GM18508 (cell line): ENCODE data around the gene KRT75.

Experiments used
- ATAC-seq: cut with Tn5 transposase; IDR thresholded peaks from one replicate; pipeline ENCODE4 v1.9.1; 2021; ENCODE audit warnings: moderate number of reproducible peaks; ENCODE audit not compliant: insufficient read depth, unreplicated experiment

The KRT75 gene

GRCh38 chr12:52396656-52397055 is 37.5 kb downstream of the KRT75 start:
- ATAC-seq = no peak

DNA sequence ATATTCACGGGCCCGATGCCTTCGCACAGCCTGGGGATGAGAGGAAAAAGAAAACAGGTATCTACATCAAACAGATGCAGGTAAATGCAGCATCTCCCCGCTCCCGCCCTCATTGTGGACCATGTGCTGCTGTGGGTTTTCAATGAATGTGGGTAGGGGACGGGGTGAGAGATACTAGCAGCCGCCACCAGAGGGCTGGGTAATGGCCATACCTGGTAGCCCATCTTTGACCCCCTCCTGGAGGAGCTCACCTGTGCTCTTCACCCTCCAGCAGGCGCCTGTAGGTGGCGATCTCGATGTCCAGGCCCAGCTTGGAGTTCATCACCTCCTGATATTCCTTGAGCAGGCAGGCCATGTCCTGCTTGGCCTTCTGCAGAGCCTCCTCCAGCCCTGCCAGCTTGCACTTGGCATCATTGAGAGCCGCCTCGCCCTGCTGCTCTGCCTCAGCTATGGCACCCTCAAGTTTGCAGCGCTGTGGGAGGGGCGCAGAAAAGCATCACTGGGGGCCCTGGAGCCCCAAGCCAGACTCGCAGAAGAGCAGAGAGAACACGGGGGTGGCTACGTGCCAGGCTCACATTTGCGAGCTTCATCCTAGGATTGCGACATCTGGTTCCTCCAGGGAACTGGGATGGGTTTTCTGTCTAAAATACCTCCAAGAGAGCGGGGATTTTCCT is 38.3 kb downstream of the KRT75 start:
- ATAC-seq = no peak

GRCh38 chr12:52394836-52395405 is 39.2 kb downstream of the KRT75 start:
- no peak for ATAC-seq

GRCh38 chr12:52392465-52393007 is 41.6 kb downstream of the KRT75 start:
- ATAC-seq = no peak

DNA sequence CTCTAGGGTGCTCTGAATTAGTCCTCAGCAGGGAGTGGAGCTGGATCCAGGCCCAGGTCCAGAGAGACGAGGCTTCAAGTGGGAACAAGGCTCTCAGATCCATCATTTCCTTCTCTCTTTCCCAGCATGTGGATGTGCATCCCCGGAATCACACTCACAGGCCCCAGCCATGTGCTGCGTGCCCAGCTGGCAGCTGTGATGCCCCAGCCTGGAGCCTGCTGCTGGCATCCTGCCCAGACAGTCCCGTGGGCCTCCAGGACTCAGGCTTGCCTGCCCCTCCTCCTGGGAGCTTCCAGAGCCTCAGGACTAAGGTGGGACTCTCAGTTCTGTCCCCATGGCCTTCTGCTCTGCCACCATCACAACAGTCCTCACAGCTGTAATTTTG is 42.6 kb downstream of the KRT75 start:
- no peak for ATAC-seq

DNA sequence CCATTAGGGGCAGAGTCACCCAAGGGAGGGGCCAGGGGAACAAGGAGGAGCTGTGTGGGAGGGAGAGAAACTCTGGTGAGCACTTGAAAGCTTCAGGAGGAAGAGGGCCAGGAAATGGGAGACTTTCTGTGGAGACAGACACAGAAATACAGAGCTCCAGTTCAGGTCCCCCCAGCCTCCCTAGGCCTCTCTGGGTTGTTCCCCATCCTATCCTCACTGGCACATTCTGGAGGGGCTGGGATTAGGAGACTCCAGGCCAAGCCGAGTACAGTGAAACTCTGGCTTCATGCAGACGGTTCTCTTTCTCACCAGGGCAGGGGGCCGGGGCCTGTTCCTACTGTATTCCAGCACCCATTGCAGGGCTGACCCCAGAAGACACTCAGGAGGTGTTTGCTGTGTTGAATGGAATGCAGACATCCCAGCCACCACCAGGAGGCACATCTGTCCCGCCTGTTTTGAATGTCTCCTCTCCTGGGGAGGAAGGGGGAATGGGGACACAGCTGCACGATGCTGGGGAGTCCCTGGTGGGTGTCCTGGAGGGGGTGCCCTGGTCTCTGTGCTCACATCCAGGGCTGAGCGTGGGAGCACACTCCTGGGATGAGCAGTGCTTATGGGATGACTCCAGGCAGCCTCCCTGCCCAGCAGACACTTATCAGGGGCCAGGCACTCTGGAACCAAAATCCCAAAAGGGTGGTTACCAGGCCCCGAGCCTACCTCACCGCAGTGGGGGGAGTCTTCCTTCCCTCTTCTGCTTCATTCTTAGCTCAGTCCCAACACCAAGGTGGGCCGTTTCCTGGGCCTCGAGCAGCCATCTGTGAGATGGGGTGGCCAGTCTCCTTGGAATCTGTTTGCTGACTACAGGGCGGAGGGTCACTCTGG is 43.2 kb downstream of the KRT75 start:
- no peak for ATAC-seq

DNA sequence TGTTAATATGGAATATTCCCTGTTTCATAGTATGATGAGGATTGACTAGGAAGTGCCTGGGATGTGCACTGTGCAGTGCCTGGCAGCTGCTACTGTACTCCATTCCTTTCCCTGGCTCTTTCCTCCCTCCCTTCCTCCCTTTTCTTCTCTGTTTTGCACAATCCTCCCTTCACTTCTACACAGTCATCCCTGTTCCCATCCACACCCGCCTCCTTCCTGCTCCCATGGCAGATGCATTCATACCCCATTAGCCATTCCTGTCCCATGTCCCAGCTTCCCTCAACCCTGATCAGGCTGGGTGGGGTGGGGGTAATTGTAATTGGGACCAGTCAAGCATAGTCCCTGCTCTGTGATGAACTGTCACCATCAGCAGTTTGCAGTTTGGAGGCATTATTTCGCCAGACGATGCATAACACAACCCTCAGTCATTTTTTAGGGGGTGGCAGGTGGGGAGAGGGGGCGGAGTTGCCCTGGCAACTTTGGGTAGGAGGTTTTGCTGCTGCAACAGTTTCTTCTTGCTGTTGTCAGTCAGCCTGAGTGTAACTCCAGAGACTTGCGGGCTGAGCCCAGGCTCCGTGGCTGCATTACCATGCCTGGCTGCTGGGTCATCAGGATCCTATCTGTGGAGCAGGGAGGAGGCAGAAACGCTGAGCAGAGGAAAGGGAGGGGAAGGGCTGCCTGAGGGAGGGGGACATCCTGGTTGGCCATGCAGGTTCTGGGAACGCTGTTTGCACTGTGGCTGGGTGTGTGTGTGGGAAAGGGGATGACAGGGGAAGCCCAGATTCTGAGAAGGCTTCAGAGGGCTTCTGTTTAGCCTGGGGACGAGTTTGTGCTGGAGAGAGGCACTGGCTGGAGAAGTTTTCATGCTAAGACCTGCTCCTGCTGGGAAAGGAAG is 44.6 kb downstream of the KRT75 start:
- ATAC-seq = no peak

GRCh38 chr12:52387859-52388258 is 46.3 kb downstream of the KRT75 start:
- ATAC-seq = no peak

DNA sequence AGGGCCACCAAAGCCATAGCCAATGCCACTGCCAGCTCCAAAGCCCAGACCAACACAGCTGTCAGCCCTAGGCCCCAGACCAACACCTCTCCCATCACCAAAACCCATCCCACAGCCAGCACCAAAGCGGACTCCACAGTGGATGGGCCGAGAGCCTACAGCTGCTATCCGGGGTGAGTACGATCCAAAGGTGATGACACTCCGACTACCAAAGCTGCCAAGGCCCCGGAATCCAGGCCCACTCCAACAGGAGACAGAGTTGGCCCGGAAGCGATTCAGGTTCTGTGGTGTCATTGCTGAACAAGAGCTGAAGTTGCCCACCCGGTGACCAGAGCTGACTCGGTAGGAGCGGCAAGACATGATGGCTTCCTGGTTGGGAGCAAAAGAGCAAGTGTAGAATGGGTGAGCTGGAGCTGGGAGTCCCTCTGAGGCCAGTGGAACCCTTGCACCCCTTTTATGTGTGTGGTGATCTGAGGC is 48.9 kb downstream of the KRT75 start, which contains the start of gene KRT84:
TSS of gene KRT84 (minus strand) at position 427 of the 477 bp plus-strand sequence. CDS start at position 360, 67 bp downstream.
- ATAC-seq = no peak

- ATAC-seq = no peak
These were observed 50.8 kb downstream of the KRT75 start for GRCh38 chr12:52383331-52383730.

DNA sequence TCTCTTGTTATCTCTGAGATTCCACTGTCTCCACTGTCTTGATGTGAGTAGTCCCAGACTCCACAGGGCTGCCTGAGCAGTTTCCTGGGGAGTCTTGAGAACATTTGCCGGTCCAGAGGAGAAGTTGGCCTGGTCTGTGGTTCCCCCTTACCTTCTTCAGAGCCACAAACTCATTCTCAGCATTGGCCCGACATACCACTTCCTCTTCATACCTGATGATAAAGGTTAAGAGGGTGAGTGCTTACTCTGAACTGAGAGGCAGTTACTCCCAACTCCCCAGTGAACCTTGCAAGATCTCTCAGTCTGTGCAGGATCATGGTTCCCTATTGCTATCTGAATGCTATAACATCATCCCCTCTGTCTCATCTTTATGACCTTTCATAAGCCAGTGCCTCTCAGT is 51.3 kb downstream of the KRT75 start:
- no peak for ATAC-seq

DNA sequence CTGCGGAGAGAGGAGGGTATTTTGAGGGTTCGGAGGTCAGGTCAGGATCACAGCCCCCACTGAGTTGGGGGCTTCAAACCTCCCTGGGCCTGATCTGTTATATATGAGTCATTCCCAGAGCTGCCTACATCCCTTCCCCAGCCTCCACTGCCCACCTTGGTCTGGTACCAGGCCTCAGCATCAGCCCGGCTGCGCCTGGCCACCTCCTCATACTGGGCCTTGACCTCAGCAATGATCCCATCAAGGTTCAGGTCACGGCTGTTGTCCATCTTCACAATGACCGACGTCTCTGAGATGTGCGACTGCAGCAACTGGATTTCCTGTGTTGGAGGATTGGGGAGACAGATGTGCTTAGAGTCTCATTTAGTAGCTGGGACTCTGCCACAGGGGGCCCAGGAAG is 53.0 kb downstream of the KRT75 start:
- ATAC-seq = no peak

DNA sequence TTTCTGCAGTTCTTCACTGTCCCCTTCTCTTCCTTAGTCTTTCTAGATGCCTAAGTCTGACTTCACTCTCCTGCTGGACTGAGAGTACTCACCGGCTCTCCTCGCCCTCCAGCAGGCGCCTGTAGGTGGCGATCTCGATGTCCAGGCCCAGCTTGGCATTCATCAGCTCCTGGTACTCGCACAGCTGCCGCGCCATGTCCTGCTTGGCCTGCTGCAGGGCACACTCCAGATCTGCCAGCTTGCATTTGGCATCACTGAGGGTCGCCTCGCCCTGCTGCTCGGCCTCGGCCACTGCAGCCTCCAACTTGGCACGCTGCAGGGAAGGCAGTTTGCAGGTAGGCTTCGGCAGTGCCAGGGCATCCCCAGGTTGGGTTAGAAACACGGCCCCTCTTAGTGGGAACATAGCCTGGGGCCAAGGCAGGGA is 53.9 kb downstream of the KRT75 start:
- ATAC-seq = no peak

GRCh38 chr12:52379536-52379935 is 54.6 kb downstream of the KRT75 start:
- no peak for ATAC-seq

DNA sequence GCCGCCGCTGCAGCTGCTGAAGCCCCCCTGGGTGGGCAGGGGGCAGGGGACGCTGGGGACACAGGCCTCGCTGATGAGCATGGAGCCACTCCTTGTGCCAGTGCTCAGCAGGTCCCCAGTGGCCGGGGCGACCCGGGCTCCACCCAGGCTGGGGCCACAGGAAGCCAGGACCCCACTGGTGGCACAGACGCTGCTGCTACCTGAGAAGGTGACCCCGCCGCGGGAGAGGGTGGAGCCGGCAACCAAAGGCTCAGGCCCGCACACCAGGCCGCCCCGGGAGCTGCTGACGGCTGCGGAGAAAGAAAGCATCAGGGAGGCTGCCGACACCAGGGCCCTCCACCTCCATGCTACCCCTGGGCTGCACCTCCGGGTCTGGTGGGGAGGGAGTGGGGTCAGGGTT is 56.1 kb downstream of the KRT75 start:
- no peak for ATAC-seq

DNA sequence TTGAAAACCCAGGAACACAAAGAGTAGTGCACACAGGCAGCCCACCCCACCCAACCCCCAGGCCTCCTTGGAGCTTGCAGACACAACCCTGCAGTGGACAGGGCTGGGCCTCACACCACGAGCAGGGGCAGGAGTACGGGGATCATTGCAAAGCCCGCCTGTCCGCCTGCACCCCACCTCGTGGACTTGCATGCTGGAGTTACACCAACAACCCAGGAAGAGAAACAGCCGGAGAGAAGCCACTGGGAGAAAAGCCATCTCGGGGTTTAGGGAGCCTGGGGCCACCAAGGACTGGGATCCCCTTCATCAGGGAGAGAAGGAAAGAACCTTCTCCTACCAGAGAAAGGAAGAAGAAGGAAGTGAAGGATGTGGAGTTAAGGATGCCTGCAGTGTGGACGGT is 56.9 kb downstream of the KRT75 start:
- ATAC-seq = no peak
